Neural progenitor cell (in vitro differentiated cells): ENCODE data around the gene STXBP3. TPM values are rescaled to one million over a fixed set of nuclear protein-coding genes. Genes with fewer than 3 reads are reported as not detected.

Experiments
- DNase-seq: peaks from one replicate; pipeline ENCODE4 v3.0.0-alpha.2; 2016; ENCODE audit warnings: low spot score
- H2AFZ ChIP-seq: fragments of 200-600 bp; sonication (generic); replicated peaks from 2 replicates; pipeline ENCODE4 v1.6.1; 2016; ENCODE audit warnings: antibody characterized with exemption
- H3F3A ChIP-seq: fragments of 200-600 bp; sonication (generic); 2 replicates; pipeline ENCODE4 v1.6.1; 2016; ENCODE audit warnings: antibody characterized with exemption, low read depth
- H3K27ac ChIP-seq: fragments of 200-600 bp; sonication (generic); 2 replicates; pipeline ENCODE4 v1.5.1; 2016; ENCODE audit warnings: mild to moderate bottlenecking
- H3K27me3 ChIP-seq: fragments of 200-600 bp; sonication (generic); 2 replicates; pipeline ENCODE4 v1.6.1; 2016; ENCODE audit warnings: mild to moderate bottlenecking, moderate library complexity
- H3K36me3 ChIP-seq: fragments of 200-600 bp; sonication (generic); 2 replicates; pipeline ENCODE4 v1.5.1; 2016
- H3K4me1 ChIP-seq: fragments of 200-600 bp; sonication (generic); 2 replicates; pipeline ENCODE4 v1.6.1; 2016; ENCODE audit warnings: mixed run types
- H3K4me2 ChIP-seq: fragments of 200-600 bp; sonication (generic); 2 replicates; pipeline ENCODE4 v1.6.1; 2016
- H3K4me3 ChIP-seq: fragments of 200-600 bp; sonication (generic); 2 replicates; pipeline ENCODE4 v1.5.1; 2016
- H3K79me2 ChIP-seq: fragments of 200-600 bp; sonication (generic); 2 replicates; pipeline ENCODE4 v1.6.1; 2016; ENCODE audit warnings: low read depth
- H3K9ac ChIP-seq: fragments of 200-600 bp; sonication (generic); 2 replicates; pipeline ENCODE4 v1.6.1; 2016
- H3K9me3 ChIP-seq: fragments of 200-600 bp; sonication (generic); 2 replicates; pipeline ENCODE4 v1.5.1; 2016; ENCODE audit warnings: low read depth
- H4K20me1 ChIP-seq: fragments of 200-600 bp; sonication (generic); 2 replicates; pipeline ENCODE4 v1.6.1; 2016; ENCODE audit warnings: low read depth
- H3K27ac Mint-ChIP-seq: 3 replicates; pipeline ENCODE4 v1.8.0; 2021; ENCODE audit warnings: mixed read lengths
- H3K27me3 Mint-ChIP-seq: 2 replicates; pipeline ENCODE4 v1.8.0; 2022; ENCODE audit warnings: low read depth, mild to moderate bottlenecking, inconsistent platforms, moderate library complexity, mixed read lengths; ENCODE audit not compliant: insufficient read depth
- H3K36me3 Mint-ChIP-seq: 3 replicates; pipeline ENCODE4 v1.8.0; 2021; ENCODE audit warnings: mixed read lengths
- H3K4me1 Mint-ChIP-seq: 3 replicates; pipeline ENCODE4 v1.8.0; 2021; ENCODE audit warnings: mixed read lengths
- H3K4me3 Mint-ChIP-seq: 3 replicates; pipeline ENCODE4 v1.8.0; 2021; ENCODE audit warnings: mild to moderate bottlenecking, moderate library complexity, mixed read lengths
- H3K9me3 Mint-ChIP-seq: 3 replicates; pipeline ENCODE4 v1.8.0; 2020; ENCODE audit warnings: mixed read lengths
- EZH2 ChIP-seq: fragments of 200-600 bp; sonication (generic); IDR thresholded peaks from 2 replicates; pipeline ENCODE4 v1.6.1; 2017; ENCODE audit warnings: antibody characterized with exemption, mild to moderate bottlenecking, moderate library complexity
- EZH2phosphoT487 ChIP-seq: fragments of 200-600 bp; sonication (generic); IDR thresholded peaks from 2 replicates; pipeline ENCODE4 v1.6.1; 2017; ENCODE audit warnings: antibody characterized with exemption
- total RNA-seq: library from RNA; depleted of rRNA; stranded (reverse); fragments of >200 nt; gene quantifications from 2 replicates; pipeline ENCODE4 v1.2.3, GENCODE V29; 2015; ENCODE audit warnings: low replicate concordance
- TF ChIP-seq, protein P1 (sequence below): fragments of 200-600 bp; sonication (generic); IDR thresholded peaks from 2 replicates; pipeline ENCODE4 v1.5.1; 2017; ENCODE audit warnings: antibody characterized with exemption, mild to moderate bottlenecking

The STXBP3 gene
- total RNA-seq, 1 donor from 2014 or later = 89.8 TPM

DNA sequence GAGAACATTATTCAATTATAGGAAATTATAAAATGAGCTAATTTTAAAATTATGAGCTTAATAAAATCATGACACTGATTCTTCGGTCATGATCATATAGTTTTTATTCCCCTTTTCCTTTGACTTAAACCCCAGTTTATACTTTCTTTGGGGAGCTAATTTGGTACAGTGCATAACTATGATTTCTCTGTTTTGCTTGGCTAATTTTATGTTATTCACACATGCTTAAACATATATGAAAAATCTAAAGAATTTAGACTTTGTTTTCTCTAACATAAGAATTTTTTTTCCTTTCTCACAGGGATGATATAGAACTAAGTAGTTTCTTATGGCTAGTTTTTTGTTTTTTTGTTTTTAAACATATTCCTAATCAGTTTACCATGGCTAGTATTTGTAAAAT lies 52.5 kb downstream of the STXBP3 start:
- Mint-ChIP-seq H3K4me1 (no peaks in the 10 kb centered on the region), H3K27ac (no peak overlapping the region), H3K9me3 (no peaks in the 10 kb centered on the region), H3K27me3 (no peaks in the 10 kb centered on the region), H3K36me3 (peaks cover 16% of the 10 kb centered on the region), H3K4me3 (no peak overlapping the region)
- Histone ChIP-seq H3K4me2 (no peak overlapping the region), H2AFZ (no peak overlapping the region), H3K9ac (no peak overlapping the region), H3K4me3 (no peak overlapping the region), H3K4me1 (no peaks in the 10 kb centered on the region), H3K27me3 (no peaks in the 10 kb centered on the region), H3K27ac (no peak overlapping the region), H3K9me3 (no peaks in the 10 kb centered on the region), H3K36me3 (peaks cover 24% of the 10 kb centered on the region), H3K79me2 (no peaks in the 10 kb centered on the region), H3F3A (peaks cover 4% of the 10 kb centered on the region), H4K20me1 (no peaks in the 10 kb centered on the region)
- TF ChIP-seq, protein P1, sequence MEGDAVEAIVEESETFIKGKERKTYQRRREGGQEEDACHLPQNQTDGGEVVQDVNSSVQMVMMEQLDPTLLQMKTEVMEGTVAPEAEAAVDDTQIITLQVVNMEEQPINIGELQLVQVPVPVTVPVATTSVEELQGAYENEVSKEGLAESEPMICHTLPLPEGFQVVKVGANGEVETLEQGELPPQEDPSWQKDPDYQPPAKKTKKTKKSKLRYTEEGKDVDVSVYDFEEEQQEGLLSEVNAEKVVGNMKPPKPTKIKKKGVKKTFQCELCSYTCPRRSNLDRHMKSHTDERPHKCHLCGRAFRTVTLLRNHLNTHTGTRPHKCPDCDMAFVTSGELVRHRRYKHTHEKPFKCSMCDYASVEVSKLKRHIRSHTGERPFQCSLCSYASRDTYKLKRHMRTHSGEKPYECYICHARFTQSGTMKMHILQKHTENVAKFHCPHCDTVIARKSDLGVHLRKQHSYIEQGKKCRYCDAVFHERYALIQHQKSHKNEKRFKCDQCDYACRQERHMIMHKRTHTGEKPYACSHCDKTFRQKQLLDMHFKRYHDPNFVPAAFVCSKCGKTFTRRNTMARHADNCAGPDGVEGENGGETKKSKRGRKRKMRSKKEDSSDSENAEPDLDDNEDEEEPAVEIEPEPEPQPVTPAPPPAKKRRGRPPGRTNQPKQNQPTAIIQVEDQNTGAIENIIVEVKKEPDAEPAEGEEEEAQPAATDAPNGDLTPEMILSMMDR = no peak
- TF ChIP-seq EZH2phosphoT487 = no peak
- no peak for TF ChIP-seq EZH2
- no peak for DNase-seq

DNA sequence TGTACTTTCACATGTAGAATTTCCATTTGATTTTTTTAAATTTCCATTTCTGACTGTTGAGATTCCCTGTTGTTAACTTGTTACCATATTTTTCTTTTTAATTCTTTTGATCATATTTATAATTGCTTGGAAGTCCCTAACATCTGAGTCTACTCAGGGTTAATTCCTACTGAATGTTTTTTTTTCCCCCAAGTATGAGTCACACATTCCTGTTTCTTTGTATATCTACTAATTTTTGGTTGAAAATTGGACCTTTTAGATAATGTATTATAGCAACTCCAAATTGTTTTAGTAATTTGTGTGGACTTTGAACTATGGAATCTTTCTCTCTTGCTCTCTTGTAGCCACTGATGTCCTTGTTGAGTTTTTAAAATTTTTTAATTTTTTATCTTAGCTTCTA lies 54.6 kb downstream of the STXBP3 start:
- Histone ChIP-seq H3K9ac (no peak overlapping the region), H3K27me3 (no peaks in the 10 kb centered on the region), H3K4me3 (no peak overlapping the region), H4K20me1 (no peaks in the 10 kb centered on the region), H3K4me2 (no peak overlapping the region), H3K36me3 (peaks cover 23% of the 10 kb centered on the region), H2AFZ (no peak overlapping the region), H3K4me1 (no peaks in the 10 kb centered on the region), H3K9me3 (no peaks in the 10 kb centered on the region), H3K27ac (no peak overlapping the region), H3K79me2 (no peaks in the 10 kb centered on the region), H3F3A (peaks cover 4% of the 10 kb centered on the region)
- Mint-ChIP-seq H3K4me1 (no peaks in the 10 kb centered on the region), H3K36me3 (peaks cover 11% of the 10 kb centered on the region), H3K27ac (no peak overlapping the region), H3K27me3 (no peaks in the 10 kb centered on the region), H3K4me3 (no peak overlapping the region), H3K9me3 (no peaks in the 10 kb centered on the region)
- TF ChIP-seq, protein P1 = no peak
- TF ChIP-seq EZH2phosphoT487 (no peak), EZH2 (no peak)
- DNase-seq = no peak

DNA sequence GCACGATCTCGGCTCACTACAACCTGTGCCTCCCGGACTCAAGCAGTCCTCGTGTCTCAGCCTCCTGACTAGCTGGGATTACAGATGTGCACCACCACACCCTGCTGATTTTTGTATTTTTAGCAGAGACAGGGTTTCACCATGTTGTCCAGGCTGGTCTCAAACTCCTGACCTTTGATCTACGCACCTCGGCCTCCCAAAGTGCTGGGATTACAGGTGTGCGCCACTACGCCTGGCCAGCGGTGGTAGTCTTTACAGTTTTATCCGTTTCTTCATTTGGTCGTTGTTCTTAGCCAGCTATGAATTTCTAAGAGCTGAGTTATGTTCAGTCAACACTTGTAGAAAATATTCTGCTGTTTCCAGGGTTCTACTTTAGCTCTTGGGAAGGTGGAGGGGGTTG lies 57.1 kb downstream of the STXBP3 start:
- no peaks in the 10 kb centered on the region for H3K9me3 Mint-ChIP-seq
- DNase-seq = no peak
- H4K20me1 ChIP-seq = no peaks in the 10 kb centered on the region
- no peaks in the 10 kb centered on the region for H3K79me2 ChIP-seq
- no peaks in the 10 kb centered on the region for H3K9me3 ChIP-seq
- no peak overlapping the region for H3K4me2 ChIP-seq
- peaks cover 4% of the 10 kb centered on the region for H3F3A ChIP-seq
- H3K27ac Mint-ChIP-seq = no peak overlapping the region
- H3K9ac ChIP-seq = no peak overlapping the region
- no peaks in the 10 kb centered on the region for H3K4me1 Mint-ChIP-seq
- no peak overlapping the region for H3K4me3 ChIP-seq
- no peak overlapping the region for H3K27ac ChIP-seq
- H3K36me3 Mint-ChIP-seq = peaks cover 19% of the 10 kb centered on the region
- H3K27me3 ChIP-seq = no peaks in the 10 kb centered on the region
- TF ChIP-seq EZH2phosphoT487 (no peak), EZH2 (no peak)
- TF ChIP-seq, protein P1 = no peak
- H3K4me1 ChIP-seq = no peaks in the 10 kb centered on the region
- no peak overlapping the region for H3K4me3 Mint-ChIP-seq
- no peak overlapping the region for H2AFZ ChIP-seq
- H3K36me3 ChIP-seq = peaks cover 22% of the 10 kb centered on the region
- no peaks in the 10 kb centered on the region for H3K27me3 Mint-ChIP-seq
